ENCODE measurements around the gene CACNB4.

DNA sequence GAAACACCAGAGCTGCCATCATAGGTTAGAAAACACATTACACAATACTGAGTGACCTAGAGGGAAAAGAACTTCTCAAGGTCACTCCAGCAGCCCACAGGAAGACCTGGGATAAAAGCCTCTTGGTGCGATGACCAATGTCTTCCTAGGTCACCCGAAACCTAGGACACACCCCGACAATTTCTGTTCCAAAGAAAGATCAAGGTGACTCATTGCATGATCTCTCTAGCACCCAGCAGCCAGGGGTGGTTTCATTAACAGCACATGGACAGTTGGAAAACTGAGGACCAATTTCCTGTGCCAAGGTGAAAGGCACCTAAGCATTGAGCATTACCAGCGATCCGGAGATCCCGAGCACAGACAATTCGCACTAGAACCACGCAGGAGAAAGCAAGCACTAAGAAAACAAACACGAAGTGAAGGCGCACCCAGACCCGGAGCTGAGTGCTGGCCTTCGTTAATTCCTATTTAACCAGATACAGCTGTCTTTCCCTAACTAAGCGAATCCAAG, 1.5 kb downstream of the CACNB4 start:
- TF ChIP-seq POLR2A (IDR thresholded peaks at IDR 0.05) (no peak), EP300 (IDR thresholded peaks at IDR 0.05) (no peak)
- TF ChIP-seq, protein P1, sequence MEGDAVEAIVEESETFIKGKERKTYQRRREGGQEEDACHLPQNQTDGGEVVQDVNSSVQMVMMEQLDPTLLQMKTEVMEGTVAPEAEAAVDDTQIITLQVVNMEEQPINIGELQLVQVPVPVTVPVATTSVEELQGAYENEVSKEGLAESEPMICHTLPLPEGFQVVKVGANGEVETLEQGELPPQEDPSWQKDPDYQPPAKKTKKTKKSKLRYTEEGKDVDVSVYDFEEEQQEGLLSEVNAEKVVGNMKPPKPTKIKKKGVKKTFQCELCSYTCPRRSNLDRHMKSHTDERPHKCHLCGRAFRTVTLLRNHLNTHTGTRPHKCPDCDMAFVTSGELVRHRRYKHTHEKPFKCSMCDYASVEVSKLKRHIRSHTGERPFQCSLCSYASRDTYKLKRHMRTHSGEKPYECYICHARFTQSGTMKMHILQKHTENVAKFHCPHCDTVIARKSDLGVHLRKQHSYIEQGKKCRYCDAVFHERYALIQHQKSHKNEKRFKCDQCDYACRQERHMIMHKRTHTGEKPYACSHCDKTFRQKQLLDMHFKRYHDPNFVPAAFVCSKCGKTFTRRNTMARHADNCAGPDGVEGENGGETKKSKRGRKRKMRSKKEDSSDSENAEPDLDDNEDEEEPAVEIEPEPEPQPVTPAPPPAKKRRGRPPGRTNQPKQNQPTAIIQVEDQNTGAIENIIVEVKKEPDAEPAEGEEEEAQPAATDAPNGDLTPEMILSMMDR (IDR thresholded peaks at IDR 0.05), result no peak

Data from tibial nerve (tissue), 4 donors.